GM12891 (cell line): Measurements from ENCODE around the gene AHNAK2.

Source experiments
- DNase-seq: peaks from one replicate; pipeline ENCODE4 v3.0.0; 2011; ENCODE audit warnings: low spot score; ENCODE audit not compliant: insufficient read length
- FAIRE-seq: peaks from 2 replicates; lab custom pipeline; 2011; peaks lifted over from hg19 to GRCh38; lab: Jason Lieb, UNC
- PAX5 ChIP-seq: IDR thresholded peaks from 2 replicates; pipeline ENCODE4 v1.6.1; 2011; ENCODE audit warnings: low read length, moderate library complexity, mild to moderate bottlenecking; ENCODE audit not compliant: insufficient read depth, severe bottlenecking
- POLR2A ChIP-seq: IDR thresholded peaks from 2 replicates; pipeline ENCODE4 v1.6.1; 2011; ENCODE audit warnings: low read depth, low read length, control low read depth
- POLR2AphosphoS5 ChIP-seq: IDR thresholded peaks from 2 replicates; pipeline ENCODE4 v1.6.1; 2011; ENCODE audit warnings: low read depth, low read length, control low read depth
- POU2F2 ChIP-seq: IDR thresholded peaks from 2 replicates; pipeline ENCODE4 v1.6.1; 2011; ENCODE audit warnings: low read depth, mild to moderate bottlenecking, control low read depth, low read length, moderate library complexity
- SPI1 ChIP-seq: IDR thresholded peaks from 2 replicates; pipeline ENCODE4 v1.6.1; 2011; ENCODE audit warnings: low read depth, low read length, control low read depth
- TAF1 ChIP-seq: IDR thresholded peaks from 2 replicates; pipeline ENCODE4 v1.6.1; 2011; ENCODE audit warnings: low read depth, low read length, control low read depth

The AHNAK2 gene

DNA sequence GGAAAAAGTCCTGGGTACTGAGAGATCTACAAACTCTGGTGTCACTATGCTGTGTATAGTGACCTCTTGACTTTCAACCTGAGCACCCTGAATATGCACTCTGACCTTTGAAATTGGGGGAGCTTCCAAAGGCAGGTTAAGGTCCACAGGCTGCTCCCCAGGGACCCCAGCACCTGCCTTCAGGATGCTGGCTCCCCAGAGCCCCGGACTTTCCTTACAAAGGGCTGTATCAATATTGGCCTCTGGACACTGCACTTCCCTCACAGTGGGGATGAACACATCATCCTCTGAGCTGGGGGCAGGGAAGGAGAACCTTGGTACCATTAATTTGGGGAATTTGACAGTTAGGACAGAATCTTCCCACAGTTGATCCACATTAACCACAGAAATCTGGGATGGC is 39.2 kb downstream of the AHNAK2 start:
- no peak for TF ChIP-seq TAF1
- no peak for TF ChIP-seq POLR2A
- no peak for TF ChIP-seq PAX5
- TF ChIP-seq POU2F2: no peak
- no peak for TF ChIP-seq POLR2AphosphoS5
- FAIRE-seq (no peak), DNase-seq (no peak)

DNA sequence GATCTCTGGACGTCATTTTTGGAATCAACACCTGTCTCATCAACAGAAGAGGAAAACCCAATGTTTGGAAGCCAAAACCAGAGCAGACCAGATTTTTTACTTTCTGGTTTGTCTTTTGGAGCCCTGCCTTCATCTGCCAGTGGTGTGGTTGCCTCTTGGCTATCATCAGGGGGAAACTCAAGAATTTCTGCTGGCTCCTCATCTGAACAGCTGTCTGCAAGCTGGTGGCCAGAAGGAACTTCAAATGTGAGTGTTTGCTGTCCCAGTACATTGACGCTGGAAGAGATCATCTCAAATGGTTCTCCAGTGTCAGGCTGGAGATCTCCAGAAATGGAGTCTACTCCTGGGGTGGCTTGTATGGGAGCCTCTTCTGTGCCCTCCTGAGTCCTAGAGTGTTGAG is 39.7 kb downstream of the AHNAK2 start:
- no peak for TF ChIP-seq POLR2A
- no peak for TF ChIP-seq POLR2AphosphoS5
- TF ChIP-seq TAF1: no peak
- TF ChIP-seq SPI1: no peak
- TF ChIP-seq PAX5: no peak
- no peak for TF ChIP-seq POU2F2

GRCh38 chr14:104937694-104938365 is 40.3 kb downstream of the AHNAK2 start:
- no peak for FAIRE-seq
- no peak for DNase-seq
- no peak for TF ChIP-seq TAF1
- no peak for TF ChIP-seq POLR2AphosphoS5
- TF ChIP-seq SPI1: no peak
- TF ChIP-seq POLR2A: no peak
- no peak for TF ChIP-seq PAX5
- TF ChIP-seq POU2F2: no peak

More for the DNA sequence above, 39.7 kb downstream of the AHNAK2 start:
- FAIRE-seq (no peak), DNase-seq (no peak)

- DNase-seq (no peak), FAIRE-seq (no peak)
- TF ChIP-seq POU2F2: no peak
- no peak for TF ChIP-seq POLR2AphosphoS5
- TF ChIP-seq SPI1: no peak
- no peak for TF ChIP-seq POLR2A
- no peak for TF ChIP-seq PAX5
- TF ChIP-seq TAF1: no peak
Observed at GRCh38 chr14:104937161-104937560, 41.0 kb downstream of the AHNAK2 start.

- FAIRE-seq (no peak), DNase-seq (no peak)
- TF ChIP-seq PAX5 (no peak), TAF1 (no peak), POLR2A (no peak)
Observed at GRCh38 chr14:104936361-104937155, 41.6 kb downstream of the AHNAK2 start.

DNA sequence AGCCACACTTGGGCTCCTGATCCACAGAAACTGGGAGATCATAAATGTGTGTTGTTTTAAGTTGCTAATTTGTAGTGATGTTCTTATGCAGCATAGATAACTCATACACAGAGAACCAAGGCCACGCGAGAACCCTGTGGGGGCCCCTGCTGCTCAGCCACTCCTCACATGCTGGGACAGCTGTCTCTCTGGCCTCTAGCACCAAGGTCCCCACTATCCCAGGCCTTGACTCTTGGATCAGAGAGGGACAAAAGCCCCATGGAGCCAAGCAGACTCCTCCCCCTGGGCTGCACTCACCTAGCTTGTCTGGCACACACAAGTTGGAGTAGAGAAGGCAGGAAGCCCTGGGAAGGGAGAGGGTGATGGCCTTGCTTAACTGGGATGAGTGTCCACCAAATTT is 42.2 kb downstream of the AHNAK2 start:
- FAIRE-seq: no peak
- no peak for DNase-seq

DNA sequence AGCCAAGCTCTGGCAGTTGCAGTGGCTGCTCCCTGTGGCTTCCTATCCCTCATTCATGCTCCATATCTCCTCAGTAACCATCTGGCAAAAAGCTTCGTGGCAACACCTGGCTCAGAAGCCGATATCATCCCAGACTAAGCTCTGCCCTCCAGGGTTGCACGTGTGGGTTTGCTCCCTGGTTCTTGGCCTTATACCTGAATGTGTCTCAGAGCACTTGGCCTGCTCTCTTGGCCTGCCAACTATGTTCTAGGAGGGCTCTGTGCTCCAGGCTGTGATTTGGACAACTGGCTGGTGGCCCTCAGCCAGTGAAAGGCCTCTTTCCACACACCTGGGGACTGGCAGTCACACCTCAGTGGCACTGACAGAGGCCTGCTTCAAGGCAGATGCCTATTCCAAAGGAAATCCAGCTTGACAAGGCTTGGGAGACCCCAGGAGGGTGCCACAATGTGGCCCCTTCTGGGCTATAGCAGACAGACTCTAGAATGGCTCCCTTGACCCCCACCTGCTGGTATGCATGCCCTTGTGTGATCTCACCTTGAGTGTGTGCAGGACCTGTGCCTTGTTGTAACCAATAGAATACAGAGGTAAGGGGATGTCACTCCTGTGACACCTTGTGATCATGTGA is 43.0 kb downstream of the AHNAK2 start:
- TF ChIP-seq POU2F2 (no peak), SPI1 (no peak), POLR2AphosphoS5 (no peak), POLR2A (no peak), TAF1 (no peak), PAX5 (no peak)
- DNase-seq (no peak), FAIRE-seq (no peak)

More for the DNA sequence above, 42.2 kb downstream of the AHNAK2 start:
- TF ChIP-seq POU2F2 (no peak), PAX5 (no peak), POLR2AphosphoS5 (no peak), TAF1 (no peak), POLR2A (no peak), SPI1 (no peak)

DNA sequence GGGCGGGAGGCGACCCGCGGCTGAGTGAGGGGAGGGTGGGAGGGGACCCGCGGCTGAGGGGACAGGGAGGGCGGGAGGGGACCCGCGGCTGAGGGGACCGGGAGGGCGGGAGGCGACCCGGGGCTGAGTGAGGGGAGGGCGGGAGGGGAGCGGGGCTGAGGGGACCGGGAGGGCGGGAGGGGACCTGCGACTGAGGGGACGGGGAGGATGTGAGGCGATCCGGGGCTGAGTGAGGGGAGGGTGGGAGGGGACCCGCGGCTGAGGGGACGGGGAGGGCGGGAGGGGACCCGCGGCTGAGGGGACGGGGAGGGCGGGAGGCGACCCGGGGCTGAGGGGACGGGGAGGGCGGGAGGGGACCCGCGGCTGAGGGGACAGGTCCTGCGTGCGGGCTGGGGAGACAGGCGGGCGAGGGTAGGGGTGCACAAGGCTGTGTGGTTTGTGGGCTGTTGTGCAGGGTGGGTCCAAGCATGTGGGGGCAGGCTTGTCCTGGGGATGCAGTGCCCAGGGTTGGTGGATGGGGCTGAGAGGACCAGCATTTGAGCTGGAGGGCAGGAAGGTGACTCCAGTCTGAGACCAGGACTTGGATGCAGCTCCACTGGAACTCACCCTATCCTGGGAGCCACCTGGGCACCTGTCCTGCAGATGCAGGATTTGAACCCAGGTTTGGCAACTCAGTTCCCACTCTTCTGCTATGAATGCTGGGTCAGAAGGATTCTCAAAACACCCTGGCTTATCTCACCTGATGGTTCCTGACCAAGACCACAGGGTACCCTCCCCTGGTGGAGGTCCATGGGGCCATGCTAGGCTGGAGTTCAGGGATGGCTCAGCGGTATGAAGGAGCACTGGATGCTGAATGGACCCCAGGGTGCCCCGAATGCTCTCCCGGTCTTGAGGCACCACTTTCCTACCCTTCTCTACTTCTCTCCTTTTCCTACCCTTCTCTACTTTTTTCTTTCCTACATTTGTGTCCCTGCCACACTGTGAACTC is 44.1 kb downstream of the AHNAK2 start:
- TF ChIP-seq PAX5 (no peak), SPI1 (no peak), TAF1 (no peak), POU2F2 (no peak), POLR2A (no peak), POLR2AphosphoS5 (no peak)
- FAIRE-seq: peak; percentile 13
- no peak for DNase-seq
